ENCODE measurements around the gene WDR59.

WDR59 gene

GRCh38 chr16:74902161-74902560 lies 82.8 kb downstream of the WDR59 start:
- no peak for DNase-seq

GRCh38 chr16:74901606-74902005 lies 83.3 kb downstream of the WDR59 start:
- no peak for DNase-seq

GRCh38 chr16:74899816-74900215 lies 85.1 kb downstream of the WDR59 start:
- DNase-seq, result no peak

- DNase-seq, result no peak
Observed at GRCh38 chr16:74898659-74899058, 86.3 kb downstream of the WDR59 start.

GRCh38 chr16:74896389-74897370 lies 88.2 kb downstream of the WDR59 start:
- peak in 1 of 2 experiments; percentile 50 for DNase-seq

- DNase-seq, result no peak
Observed at GRCh38 chr16:74893541-74893940, 91.4 kb downstream of the WDR59 start.

GRCh38 chr16:74892574-74893461 lies 92.1 kb downstream of the WDR59 start:
- no peak for DNase-seq

GRCh38 chr16:74888888-74889287 lies 96.0 kb downstream of the WDR59 start:
- DNase-seq, result no peak

- no peak for DNase-seq
Observed at GRCh38 chr16:74888232-74888862, 96.6 kb downstream of the WDR59 start.

- no peak for DNase-seq
Observed at GRCh38 chr16:74887084-74887483, 97.8 kb downstream of the WDR59 start.

GRCh38 chr16:74877706-74878105 lies 107.2 kb downstream of the WDR59 start:
- no peak for DNase-seq

GRCh38 chr16:74874912-74875546 lies 109.9 kb downstream of the WDR59 start:
- DNase-seq, result no peak

GRCh38 chr16:74874123-74874522 lies 110.8 kb downstream of the WDR59 start:
- DNase-seq, result no peak

- DNase-seq, result no peak
Observed at GRCh38 chr16:74872302-74872701, 112.6 kb downstream of the WDR59 start.

- DNase-seq, result no peak
Observed at GRCh38 chr16:74871608-74872007, 113.3 kb downstream of the WDR59 start.

- no peak for DNase-seq
Observed at GRCh38 chr16:74868501-74868900, 116.4 kb downstream of the WDR59 start.

GRCh38 chr16:74868035-74868434 lies 116.9 kb downstream of the WDR59 start:
- no peak for DNase-seq

- no peak for DNase-seq
Observed at GRCh38 chr16:74867281-74867849, 117.6 kb downstream of the WDR59 start.

- DNase-seq, result no peak
Observed at GRCh38 chr16:74865922-74866598, 118.9 kb downstream of the WDR59 start.

- DNase-seq, result peak in 1 of 2 experiments; percentile 57
Observed at GRCh38 chr16:74862743-74863244, 122.1 kb downstream of the WDR59 start.

GRCh38 chr16:74852500-74852875 lies 132.4 kb downstream of the WDR59 start:
- no peak for DNase-seq

Measured in SW 1271 (cell line).